HEK293 (cell line): Measurements from ENCODE around the gene ERCC1.

Experiments
- GLI2 ChIP-seq: fragments of 450-650 bp; formaldehyde crosslinking; IDR thresholded peaks from 2 replicates; pipeline ENCODE4; 2017; ENCODE audit warnings: missing biosample characterization, missing genetic modification characterization, low read depth, borderline replicate concordance
- GLI4 ChIP-seq: fragments of 450-650 bp; formaldehyde crosslinking; IDR thresholded peaks from 2 replicates; pipeline ENCODE4 v1.5.1; 2016; ENCODE audit warnings: missing biosample characterization, missing genetic modification characterization
- GLIS1 ChIP-seq: fragments of 450-650 bp; formaldehyde crosslinking; IDR thresholded peaks from 2 replicates; pipeline ENCODE4 v1.5.1; 2016; ENCODE audit warnings: missing biosample characterization, missing genetic modification characterization
- KLF10 ChIP-seq: fragments of 450-650 bp; IDR thresholded peaks from 2 replicates; pipeline ENCODE4 v1.5.1; 2018; ENCODE audit warnings: missing biosample characterization, mild to moderate bottlenecking, missing genetic modification characterization
- KLF8 ChIP-seq: fragments of 450-650 bp; formaldehyde crosslinking; IDR thresholded peaks from 2 replicates; pipeline ENCODE4 v1.5.1; 2016; ENCODE audit warnings: missing biosample characterization, missing genetic modification characterization
- MEIS1 ChIP-seq: sonication (generic); formaldehyde crosslinking; IDR thresholded peaks from 2 replicates; pipeline ENCODE4 v1.8.1; 2022; ENCODE audit warnings: missing genetic modification reagents, mild to moderate bottlenecking, borderline replicate concordance
- SP2 ChIP-seq: fragments of 450-650 bp; formaldehyde crosslinking; IDR thresholded peaks from 2 replicates; pipeline ENCODE4 v1.5.1; 2016; ENCODE audit warnings: missing biosample characterization, missing genetic modification characterization
- SP7 ChIP-seq: fragments of 450-650 bp; formaldehyde crosslinking; IDR thresholded peaks from 2 replicates; pipeline ENCODE4 v1.5.1; 2016; ENCODE audit warnings: missing biosample characterization, missing genetic modification characterization
- ZBTB10 ChIP-seq: fragments of 450-650 bp; formaldehyde crosslinking; IDR thresholded peaks from 2 replicates; pipeline ENCODE4 v1.5.1; 2016; ENCODE audit warnings: missing biosample characterization, missing genetic modification characterization
- ZBTB20 ChIP-seq: fragments of 450-650 bp; formaldehyde crosslinking; IDR thresholded peaks from 2 replicates; pipeline ENCODE4 v1.5.1; 2016; ENCODE audit warnings: missing biosample characterization, missing genetic modification characterization
- ZBTB7A ChIP-seq: fragments of 450-650 bp; formaldehyde crosslinking; IDR thresholded peaks from 2 replicates; pipeline ENCODE4 v1.5.1; 2016; ENCODE audit warnings: low read depth, missing biosample characterization, missing genetic modification characterization
- ZEB2 ChIP-seq: fragments of 450-650 bp; formaldehyde crosslinking; IDR thresholded peaks from 2 replicates; pipeline ENCODE4 v1.5.1; 2016; ENCODE audit warnings: missing biosample characterization, missing genetic modification characterization
- ZFP3 ChIP-seq: fragments of 450-650 bp; formaldehyde crosslinking; IDR thresholded peaks from 2 replicates; pipeline ENCODE4 v1.5.1; 2016; ENCODE audit warnings: low read depth, missing biosample characterization, missing genetic modification characterization
- ZNF114 ChIP-seq: fragments of 450-650 bp; formaldehyde crosslinking; IDR thresholded peaks from 2 replicates; pipeline ENCODE4 v1.5.0; 2017; ENCODE audit warnings: missing biosample characterization, missing genetic modification characterization
- ZNF24 ChIP-seq: fragments of 450-650 bp; formaldehyde crosslinking; IDR thresholded peaks from 2 replicates; pipeline ENCODE4 v1.5.1; 2016; ENCODE audit warnings: missing biosample characterization, missing genetic modification characterization
- ZNF335 ChIP-seq: fragments of 450-650 bp; formaldehyde crosslinking; conservative IDR thresholded peaks from 2 replicates; pipeline ENCODE4 v1.5.1; 2016; ENCODE audit warnings: missing biosample characterization, missing genetic modification characterization
- ZNF350 ChIP-seq: fragments of 450-650 bp; formaldehyde crosslinking; IDR thresholded peaks from 2 replicates; pipeline ENCODE4 v1.5.0; 2017; ENCODE audit warnings: missing biosample characterization, mild to moderate bottlenecking, missing genetic modification characterization
- ZNF354C ChIP-seq: fragments of 450-650 bp; formaldehyde crosslinking; IDR thresholded peaks from 2 replicates; pipeline ENCODE4 v1.5.1; 2016; ENCODE audit warnings: missing biosample characterization, missing genetic modification characterization, low read depth, borderline replicate concordance
- ZNF394 ChIP-seq: fragments of 450-650 bp; formaldehyde crosslinking; IDR thresholded peaks from 2 replicates; pipeline ENCODE4 v1.5.1; 2016; ENCODE audit warnings: missing biosample characterization, missing genetic modification characterization, mild to moderate bottlenecking, moderate library complexity, borderline replicate concordance
- ZNF529 ChIP-seq: fragments of 450-650 bp; formaldehyde crosslinking; IDR thresholded peaks from 2 replicates; pipeline ENCODE4 v1.5.1; 2017; ENCODE audit warnings: missing genetic modification characterization, missing biosample characterization; ENCODE audit not compliant: insufficient replicate concordance
- ZNF580 ChIP-seq: fragments of 450-650 bp; formaldehyde crosslinking; IDR thresholded peaks from 2 replicates; pipeline ENCODE4 v1.5.1; 2016; ENCODE audit warnings: missing biosample characterization, missing genetic modification characterization
- ZNF585B ChIP-seq: fragments of 450-650 bp; formaldehyde crosslinking; IDR thresholded peaks from 2 replicates; pipeline ENCODE4 v1.5.1; 2016; ENCODE audit warnings: missing biosample characterization, missing genetic modification characterization
- ZNF660 ChIP-seq: fragments of 450-650 bp; IDR thresholded peaks from 2 replicates; pipeline ENCODE4 v1.5.1; 2018; ENCODE audit warnings: missing biosample characterization, mild to moderate bottlenecking, missing genetic modification characterization
- ZNF664 ChIP-seq: fragments of 450-650 bp; formaldehyde crosslinking; IDR thresholded peaks from 2 replicates; pipeline ENCODE4 v1.5.1; 2016; ENCODE audit warnings: missing biosample characterization, missing genetic modification characterization
- ZNF792 ChIP-seq: fragments of 450-650 bp; formaldehyde crosslinking; IDR thresholded peaks from 2 replicates; pipeline ENCODE4 v1.5.1; 2016; ENCODE audit warnings: missing biosample characterization, missing genetic modification characterization
- ZNF830 ChIP-seq: fragments of 450-650 bp; IDR thresholded peaks from 2 replicates; pipeline ENCODE4 v1.5.0; 2018; ENCODE audit warnings: missing biosample characterization, missing genetic modification characterization, low read depth, mild to moderate bottlenecking, moderate library complexity
- ZSCAN23 ChIP-seq: fragments of 450-650 bp; formaldehyde crosslinking; IDR thresholded peaks from 2 replicates; pipeline ENCODE4 v1.5.1; 2016; ENCODE audit warnings: missing biosample characterization, missing genetic modification characterization
- ZSCAN5A ChIP-seq: fragments of 450-650 bp; formaldehyde crosslinking; IDR thresholded peaks from 2 replicates; pipeline ENCODE4 v1.5.1; 2016; ENCODE audit warnings: missing biosample characterization, missing genetic modification characterization
- TF ChIP-seq, protein P1 (sequence below): fragments of 450-650 bp; formaldehyde crosslinking; IDR thresholded peaks from 2 replicates; pipeline ENCODE4 v1.5.1; 2016; ENCODE audit warnings: missing biosample characterization, missing genetic modification characterization
- TF ChIP-seq, protein P2 (sequence below): fragments of 450-650 bp; formaldehyde crosslinking; optimal IDR thresholded peaks from 2 replicates; pipeline ENCODE3; 2016; ENCODE audit warnings: missing biosample characterization, mild to moderate bottlenecking, missing genetic modification characterization
- TF ChIP-seq, protein P3 (sequence below): fragments of 450-650 bp; formaldehyde crosslinking; IDR thresholded peaks from 2 replicates; pipeline ENCODE4 v1.5.1; 2017; ENCODE audit warnings: missing biosample characterization, missing genetic modification characterization

The ERCC1 gene

DNA sequence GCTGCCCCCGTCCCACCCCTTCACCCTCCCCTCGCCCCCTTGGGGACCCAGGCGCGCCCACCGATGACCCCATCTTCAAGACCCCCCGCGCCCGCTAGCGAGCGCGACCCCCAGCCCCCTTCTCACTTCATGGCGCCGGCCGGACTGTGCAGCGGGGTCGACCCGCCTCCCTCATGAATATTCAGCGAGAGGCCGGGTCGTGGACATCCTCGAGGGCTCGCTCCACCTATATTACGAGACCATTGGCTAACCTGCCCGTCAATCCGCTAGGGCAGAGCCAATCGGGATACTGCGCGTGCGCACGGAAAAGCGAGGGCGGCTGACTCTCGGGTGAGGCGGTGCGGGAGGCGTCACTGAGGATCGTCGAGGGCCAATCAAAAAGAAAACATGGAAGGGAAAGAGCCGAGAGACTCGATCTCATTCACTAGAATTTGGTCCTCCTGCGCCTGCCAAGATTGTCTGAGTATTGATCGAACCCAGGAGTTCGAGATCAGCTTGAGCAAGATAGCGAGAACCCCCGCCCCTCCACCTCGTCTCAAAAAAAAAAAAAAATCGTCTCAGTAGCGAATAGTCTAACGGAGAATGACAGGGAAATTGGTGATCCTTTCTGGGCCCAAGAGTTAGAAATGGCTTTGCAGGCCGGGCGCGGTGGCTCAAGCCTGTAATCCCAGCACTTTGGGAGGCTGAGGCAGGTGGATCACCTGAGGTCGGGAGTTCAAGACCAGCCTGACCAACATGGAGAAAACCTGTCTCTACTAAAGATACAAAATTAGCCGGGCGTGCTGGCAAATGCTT, 53.1 kb downstream of the ERCC1 start, which contains the start of gene ERCC2 (continued):
- TF ChIP-seq GLI4 (tag by site-specific recombination) (0 out of 2 replicates have a peak, but pooled peaks have one; percentile 45), KLF8 (tag by site-specific recombination) (0 out of 2 replicates have a peak, but pooled peaks have one; percentile 34), ZNF580 (tag by site-specific recombination) (peak; percentile 78), ZNF664 (tag by site-specific recombination) (no peak), SP2 (tag by site-specific recombination) (peak; percentile 93), ZBTB20 (tag by site-specific recombination) (peak; percentile 20; the same call in 1 of the 2 replicates), ZBTB7A (tag by site-specific recombination) (no peak), ZNF792 (tag by site-specific recombination) (peak; percentile 53; the same call in 1 of the 2 replicates), ZSCAN5A (tag by site-specific recombination) (no peak), ZNF24 (tag by site-specific recombination) (peak; percentile 29; the same call in 1 of the 2 replicates), SP7 (tag by site-specific recombination) (0 out of 2 replicates have a peak, but pooled peaks have one; percentile 41), ZNF114 (no peak), ZNF529 (tag by site-specific recombination) (no peak), ZNF354C (tag by site-specific recombination) (no peak), ZNF585B (tag by site-specific recombination) (peak; percentile 91), ZNF830 (tag by site-specific recombination) (no peak), ZBTB10 (tag by site-specific recombination) (no peak), GLIS1 (tag by site-specific recombination) (no peak; the same call in 1 of the 2 replicates), ZNF394 (tag by site-specific recombination) (no peak), ZEB2 (tag by site-specific recombination) (0 out of 2 replicates have a peak, but pooled peaks have one; percentile 21), MEIS1 (CRISPR knock-in tag) (no peak), ZFP3 (tag by site-specific recombination) (no peak), ZNF335 (tag by site-specific recombination) (peak; percentile 95), ZNF350 (tag by site-specific recombination) (no peak), ZNF660 (tag by site-specific recombination) (0 out of 2 replicates have a peak, but pooled peaks have one; percentile 8), ZSCAN23 (tag by site-specific recombination) (no peak), GLI2 (no peak), KLF10 (tag by site-specific recombination) (peak; percentile 18; the same call in 1 of the 2 replicates)
- TF ChIP-seq, protein P1, sequence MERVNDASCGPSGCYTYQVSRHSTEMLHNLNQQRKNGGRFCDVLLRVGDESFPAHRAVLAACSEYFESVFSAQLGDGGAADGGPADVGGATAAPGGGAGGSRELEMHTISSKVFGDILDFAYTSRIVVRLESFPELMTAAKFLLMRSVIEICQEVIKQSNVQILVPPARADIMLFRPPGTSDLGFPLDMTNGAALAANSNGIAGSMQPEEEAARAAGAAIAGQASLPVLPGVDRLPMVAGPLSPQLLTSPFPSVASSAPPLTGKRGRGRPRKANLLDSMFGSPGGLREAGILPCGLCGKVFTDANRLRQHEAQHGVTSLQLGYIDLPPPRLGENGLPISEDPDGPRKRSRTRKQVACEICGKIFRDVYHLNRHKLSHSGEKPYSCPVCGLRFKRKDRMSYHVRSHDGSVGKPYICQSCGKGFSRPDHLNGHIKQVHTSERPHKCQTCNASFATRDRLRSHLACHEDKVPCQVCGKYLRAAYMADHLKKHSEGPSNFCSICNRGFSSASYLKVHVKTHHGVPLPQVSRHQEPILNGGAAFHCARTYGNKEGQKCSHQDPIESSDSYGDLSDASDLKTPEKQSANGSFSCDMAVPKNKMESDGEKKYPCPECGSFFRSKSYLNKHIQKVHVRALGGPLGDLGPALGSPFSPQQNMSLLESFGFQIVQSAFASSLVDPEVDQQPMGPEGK (tag by site-specific recombination), result peak; percentile 74; the same call in 1 of the 2 replicates
- TF ChIP-seq, protein P2, sequence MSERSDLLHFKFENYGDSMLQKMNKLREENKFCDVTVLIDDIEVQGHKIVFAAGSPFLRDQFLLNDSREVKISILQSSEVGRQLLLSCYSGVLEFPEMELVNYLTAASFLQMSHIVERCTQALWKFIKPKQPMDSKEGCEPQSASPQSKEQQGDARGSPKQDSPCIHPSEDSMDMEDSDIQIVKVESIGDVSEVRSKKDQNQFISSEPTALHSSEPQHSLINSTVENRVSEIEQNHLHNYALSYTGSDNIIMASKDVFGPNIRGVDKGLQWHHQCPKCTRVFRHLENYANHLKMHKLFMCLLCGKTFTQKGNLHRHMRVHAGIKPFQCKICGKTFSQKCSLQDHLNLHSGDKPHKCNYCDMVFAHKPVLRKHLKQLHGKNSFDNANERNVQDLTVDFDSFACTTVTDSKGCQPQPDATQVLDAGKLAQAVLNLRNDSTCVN, result peak; percentile 36
- TF ChIP-seq, protein P3, sequence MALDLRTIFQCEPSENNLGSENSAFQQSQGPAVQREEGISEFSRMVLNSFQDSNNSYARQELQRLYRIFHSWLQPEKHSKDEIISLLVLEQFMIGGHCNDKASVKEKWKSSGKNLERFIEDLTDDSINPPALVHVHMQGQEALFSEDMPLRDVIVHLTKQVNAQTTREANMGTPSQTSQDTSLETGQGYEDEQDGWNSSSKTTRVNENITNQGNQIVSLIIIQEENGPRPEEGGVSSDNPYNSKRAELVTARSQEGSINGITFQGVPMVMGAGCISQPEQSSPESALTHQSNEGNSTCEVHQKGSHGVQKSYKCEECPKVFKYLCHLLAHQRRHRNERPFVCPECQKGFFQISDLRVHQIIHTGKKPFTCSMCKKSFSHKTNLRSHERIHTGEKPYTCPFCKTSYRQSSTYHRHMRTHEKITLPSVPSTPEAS, result 0 out of 2 replicates have a peak, but pooled peaks have one; percentile 13
